ENCODE results near the gene RALGAPA2.

The RALGAPA2 gene

DNA sequence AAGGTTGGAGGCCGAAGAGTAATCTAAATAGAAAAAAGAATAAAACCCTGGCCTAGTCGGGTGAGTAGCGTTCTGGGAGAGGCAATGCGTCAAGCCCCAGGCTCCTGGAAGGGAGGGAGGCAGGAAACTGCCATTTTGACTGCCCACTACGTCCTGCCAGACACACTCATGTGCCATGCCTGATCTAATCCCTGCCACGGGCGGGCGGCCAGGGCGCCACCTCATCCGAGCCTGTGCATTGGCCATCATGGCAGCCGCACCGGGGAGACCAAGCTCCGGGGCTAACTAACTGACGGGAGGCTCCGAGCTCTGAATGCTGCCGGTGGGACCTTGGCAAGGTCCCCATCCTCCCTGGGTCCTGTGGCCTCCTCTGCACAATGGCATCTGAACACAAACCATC, 275.8 kb downstream of the RALGAPA2 start:
- DNase-seq (ENCODE audit: low read depth in 2 of 2): no peak

DNA sequence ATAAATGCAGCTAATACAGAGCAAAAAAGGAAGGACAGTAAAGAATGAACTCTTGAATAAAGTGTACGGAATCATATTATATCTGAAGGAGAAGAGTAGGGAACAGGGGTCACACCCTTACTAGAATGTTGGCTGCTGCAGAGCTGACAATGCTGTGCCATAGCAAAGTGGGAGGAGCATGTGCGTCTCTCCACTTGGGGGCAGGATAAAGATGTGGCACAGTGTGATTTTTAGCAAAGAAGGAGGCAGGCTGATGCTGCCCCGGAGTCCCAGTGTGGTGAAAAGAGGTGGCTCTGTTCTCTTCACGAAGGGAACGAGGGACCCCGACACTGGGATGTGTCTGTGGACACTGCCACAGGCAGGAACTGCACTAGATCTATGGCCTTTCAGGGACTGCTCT, 277.0 kb downstream of the RALGAPA2 start:
- DNase-seq (ENCODE audit: low read depth in 2 of 2): no peak

DNA sequence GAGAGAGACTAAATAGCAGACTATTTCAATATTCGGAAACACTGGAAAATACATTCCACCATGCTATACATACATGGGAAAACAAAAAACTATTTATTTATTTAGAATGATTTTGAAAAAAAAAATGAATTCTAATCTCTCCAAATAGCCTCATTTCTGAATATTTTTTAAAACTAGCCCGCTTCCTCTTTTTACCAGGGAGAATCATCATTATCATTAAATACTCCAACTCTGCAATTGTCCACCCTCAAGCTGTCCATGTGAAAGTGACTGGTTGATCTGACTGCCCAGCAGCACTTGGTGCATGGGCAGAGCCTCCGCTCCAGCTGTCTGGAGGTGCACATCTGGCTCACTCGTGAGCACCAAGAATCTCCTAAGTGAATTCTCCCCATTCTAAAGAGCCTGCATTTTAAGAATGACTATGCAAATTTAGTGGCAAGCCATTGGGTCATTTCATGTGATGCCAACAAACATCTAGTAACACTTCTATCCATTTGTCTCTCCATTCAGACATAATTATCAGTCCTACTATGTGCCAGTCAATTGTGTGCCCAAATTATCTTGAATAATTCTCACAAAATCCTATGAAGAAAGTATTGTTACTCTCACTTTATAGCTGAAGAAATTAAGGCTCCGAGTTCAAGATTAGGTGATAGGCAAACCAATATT, 279.7 kb downstream of the RALGAPA2 start:
- DNase-seq (ENCODE audit: low read depth in 2 of 2): no peak

DNA sequence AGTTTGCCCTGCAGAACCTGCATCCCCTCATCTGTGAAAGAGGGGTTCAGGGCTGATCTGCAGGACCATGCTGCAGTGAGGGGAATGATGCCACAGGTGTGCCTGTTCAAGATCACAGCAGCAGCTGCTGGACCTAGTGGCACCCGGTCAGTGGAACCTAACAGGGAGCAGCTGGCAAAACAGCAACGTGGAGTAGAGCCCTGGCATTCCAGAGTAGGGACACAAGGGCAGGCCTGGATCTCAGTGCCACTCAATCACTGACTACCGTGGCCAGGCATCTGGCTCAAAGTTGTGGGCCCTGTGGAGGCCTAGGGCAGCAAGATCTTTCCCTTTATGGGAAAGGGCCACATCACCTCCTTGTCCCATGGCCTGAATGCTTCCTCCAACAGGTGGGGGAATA, 282.4 kb downstream of the RALGAPA2 start:
- DNase-seq (ENCODE audit: low read depth in 2 of 2): no peak

DNA sequence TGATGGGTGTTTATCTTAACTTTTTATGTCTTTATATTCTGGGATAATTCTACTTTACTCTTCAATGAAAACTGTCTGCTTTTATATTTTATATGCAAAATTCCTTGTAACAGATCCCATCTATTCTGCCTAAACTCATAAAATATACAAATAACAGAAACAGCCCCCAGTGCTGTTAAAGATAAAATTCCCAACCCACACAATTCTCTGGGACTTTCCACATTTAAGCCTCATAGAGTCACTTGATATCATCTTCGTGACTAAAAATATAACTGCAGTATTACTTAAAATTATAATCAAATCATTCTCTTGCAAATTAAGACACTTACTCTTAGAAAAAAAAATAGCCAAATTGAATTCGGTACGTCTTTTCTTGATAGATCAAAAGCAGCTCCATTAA, 284.4 kb downstream of the RALGAPA2 start:
- DNase-seq (ENCODE audit: low read depth in 2 of 2): no peak

DNA sequence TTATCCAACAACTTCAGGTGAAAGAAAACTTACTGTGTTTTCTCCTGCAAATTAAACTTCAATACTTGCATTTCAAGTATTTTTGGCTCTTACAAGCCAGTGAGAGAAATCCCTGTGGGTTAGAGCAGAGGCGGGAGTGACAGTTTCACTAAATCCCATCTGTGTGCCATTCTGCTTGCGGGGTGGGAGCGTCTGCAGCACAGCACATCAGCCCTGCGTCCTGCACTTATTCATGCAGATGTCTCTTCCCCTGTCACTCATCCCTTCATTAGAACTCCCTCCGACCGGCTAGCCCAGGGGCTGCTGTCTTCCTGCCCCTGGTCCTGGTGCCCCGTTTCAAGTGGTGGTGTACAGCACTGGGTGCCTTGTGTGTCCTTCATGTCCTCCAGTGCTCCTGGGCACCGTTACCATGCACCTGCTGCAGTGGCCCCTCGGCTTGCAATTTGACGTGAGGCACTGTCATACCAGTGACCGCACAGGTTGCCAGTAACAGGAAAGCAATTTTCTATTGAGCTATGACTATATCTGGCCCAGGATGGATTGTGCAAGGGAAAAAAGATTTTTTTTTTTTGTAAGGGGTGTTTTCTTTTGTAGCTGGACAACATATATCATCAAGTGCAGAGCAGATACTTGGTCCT, 285.1 kb downstream of the RALGAPA2 start:
- no peak for DNase-seq (ENCODE audit: low read depth in 2 of 2)

DNA sequence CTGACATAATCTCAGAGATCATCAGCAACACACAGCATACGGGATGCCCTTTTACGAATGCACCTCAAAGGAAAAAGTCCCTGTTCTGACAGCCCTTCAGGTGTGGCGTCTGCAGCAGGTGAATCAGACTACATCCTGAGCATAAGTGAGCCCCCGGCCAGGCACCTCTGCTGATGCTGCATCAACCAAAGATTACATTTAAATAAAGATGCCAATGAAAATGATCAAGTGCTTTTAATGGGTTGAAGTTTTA, 285.9 kb downstream of the RALGAPA2 start:
- no peak for DNase-seq (ENCODE audit: low read depth in 2 of 2)

DNA sequence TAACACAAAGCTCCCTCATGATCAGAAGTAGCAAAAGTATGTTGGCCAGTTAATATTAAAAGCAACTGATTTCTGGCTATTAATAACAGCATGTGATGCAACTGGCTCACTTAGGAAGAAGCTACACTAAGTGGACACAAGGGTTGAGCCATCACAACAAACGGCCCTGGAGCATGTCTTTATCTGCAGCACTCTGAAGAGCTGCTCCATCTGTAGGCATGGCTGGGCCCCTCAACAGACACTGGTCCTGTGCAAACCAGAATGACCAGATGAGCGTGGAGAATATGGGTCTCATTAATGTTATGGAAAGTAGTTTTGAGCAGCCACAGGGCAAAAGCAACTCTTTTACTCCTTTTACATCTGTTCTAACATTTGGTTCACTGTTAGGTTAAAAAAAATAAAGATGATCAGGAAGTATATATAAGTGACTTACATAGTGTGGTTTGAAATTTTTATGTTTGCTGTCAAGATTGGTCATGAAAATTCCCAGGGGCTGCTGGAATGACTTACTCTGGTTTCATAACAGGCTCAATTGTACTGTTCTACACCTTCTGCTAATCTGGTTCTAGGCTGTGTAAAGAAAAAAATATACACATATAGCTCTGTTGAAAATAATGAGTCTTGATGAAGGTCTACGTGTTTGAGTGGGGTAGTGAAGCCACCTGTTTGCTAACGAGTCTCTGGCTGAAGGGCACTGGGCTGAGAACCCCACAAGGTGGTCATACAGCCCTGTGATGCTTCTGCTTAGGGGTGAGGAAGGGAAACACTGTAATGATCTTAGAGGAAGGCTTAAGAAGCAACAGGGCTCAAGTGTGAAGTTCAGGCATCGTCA, 286.4 kb downstream of the RALGAPA2 start:
- DNase-seq (ENCODE audit: low read depth in 2 of 2): no peak

DNA sequence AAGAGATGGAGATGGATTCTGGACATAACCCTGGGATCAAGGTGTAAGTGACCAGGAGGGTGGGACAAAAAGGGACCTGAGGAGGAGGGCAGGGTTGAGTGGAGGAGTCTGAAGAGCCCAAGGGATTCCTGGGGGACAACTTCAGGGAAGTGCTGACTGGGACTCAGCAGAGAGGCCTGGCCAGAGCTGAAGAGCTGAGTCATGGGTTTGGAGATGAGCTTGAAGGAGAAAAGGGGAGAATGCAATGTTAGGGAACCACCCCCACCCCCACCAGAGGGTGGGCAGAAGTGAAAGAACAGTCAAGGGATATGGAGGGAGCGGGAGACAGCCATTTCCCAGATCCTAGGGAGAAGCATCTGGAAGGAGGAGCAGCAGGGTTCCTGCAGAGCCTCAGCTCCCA, 289.3 kb downstream of the RALGAPA2 start:
- DNase-seq (ENCODE audit: low read depth in 2 of 2): no peak

DNA sequence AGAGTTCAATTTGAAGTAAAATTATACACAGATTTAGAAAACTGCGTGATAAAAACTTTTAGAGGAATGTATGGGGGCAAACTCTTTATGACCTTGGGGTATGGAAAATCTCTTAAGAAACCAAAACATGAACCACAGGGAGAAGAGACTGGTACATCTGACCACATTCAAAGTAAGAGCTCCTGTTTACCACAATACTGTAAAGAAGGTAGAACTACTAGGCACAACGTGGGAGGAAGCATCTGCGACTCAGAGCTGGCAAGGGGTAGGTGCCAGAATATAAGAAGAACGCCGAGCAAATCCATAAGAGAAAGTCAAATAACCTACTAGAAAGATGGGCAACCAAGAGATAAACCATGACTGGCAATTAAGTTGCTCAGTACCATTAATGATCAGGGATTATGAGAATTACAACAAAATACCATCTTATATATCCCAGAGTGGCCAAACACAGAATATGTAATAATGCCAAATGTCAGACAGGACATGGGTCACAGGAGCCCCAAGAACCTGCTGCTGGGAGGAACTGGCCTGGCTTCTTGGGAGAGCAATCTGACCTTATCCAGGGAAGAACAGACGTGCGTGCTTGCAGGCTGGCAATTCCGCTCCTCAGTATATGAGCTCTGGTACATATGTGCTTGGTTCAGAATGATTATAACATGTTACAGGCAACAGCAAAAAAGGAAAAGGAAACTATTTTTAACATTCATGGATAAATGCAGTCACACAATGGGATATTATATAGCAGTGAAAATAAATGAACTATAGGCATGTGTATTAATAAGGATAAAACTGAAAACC, 294.4 kb downstream of the RALGAPA2 start:
- peak in 1 of 2 donors; percentile 18 for DNase-seq (ENCODE audit: low read depth in 2 of 2)

DNA sequence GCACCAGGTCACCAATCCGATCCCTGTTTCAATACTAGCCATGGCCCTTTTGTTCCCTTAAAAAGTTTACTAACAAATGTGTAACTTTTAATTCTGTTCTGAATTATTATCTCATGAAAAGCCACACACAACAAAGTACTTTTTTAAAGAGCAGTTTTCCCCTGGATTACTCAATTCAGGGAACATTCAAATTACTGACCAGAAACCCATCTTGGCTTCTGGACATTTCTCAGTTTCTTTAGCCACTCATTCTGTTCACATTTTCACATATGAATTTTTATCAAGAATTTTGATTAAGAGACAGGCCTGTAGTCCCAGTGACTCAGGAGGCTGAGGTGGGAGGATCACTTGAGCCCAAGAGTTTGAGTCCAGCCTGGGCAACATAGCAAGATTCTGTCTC, 297.1 kb downstream of the RALGAPA2 start:
- no peak for DNase-seq (ENCODE audit: low read depth in 2 of 2)

DNA sequence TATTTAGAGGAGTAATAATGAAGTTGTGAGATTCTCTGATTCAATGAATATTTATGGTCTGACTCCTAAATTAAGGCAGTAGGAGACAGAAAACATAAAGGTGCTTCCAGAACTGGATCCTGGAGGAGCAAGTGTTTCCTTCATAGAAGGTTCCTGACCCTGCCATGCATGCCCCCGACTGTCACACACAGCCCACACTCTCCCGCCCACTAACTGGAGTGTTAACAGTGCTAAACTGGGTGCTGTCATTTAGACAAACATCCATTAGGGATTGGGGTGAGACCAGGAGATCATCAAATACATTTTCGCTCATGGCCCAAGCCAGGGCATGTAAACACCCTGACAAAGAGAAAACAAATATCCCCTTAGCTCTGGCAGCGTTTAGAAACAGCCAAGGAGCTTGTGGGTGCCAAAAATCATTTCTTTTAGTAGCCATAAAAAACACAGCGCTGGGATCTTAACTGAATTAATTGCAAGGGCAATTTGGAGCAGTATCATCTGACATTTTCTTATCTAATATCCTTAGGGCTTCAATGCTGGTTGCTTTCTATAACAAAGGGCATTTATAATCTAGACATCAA, 297.7 kb downstream of the RALGAPA2 start:
- no peak for DNase-seq (ENCODE audit: low read depth in 2 of 2)

DNA sequence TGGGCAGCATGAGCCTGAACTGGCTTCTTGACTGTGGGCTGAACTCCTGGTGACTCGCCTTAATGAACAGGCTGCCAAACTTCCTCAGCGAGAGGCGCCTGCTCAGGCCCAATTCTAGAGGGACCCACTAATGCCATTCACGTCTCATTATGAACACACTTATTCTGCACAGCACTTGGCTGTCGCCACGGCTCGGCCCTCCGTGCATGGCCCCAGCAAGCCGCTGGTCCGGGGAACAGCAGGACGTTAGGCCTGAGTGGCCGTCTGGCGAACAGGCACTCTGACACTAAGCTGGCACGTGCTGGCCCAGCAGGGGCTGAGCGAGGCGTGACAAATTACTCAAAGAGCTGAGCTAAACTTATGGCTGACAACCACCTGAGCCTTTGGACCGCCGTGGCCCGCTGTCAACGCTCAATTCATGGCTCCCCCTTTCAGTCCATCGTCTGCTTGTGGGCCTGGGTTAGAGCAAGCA, 298.6 kb downstream of the RALGAPA2 start:
- no peak for DNase-seq (ENCODE audit: low read depth in 2 of 2)

DNA sequence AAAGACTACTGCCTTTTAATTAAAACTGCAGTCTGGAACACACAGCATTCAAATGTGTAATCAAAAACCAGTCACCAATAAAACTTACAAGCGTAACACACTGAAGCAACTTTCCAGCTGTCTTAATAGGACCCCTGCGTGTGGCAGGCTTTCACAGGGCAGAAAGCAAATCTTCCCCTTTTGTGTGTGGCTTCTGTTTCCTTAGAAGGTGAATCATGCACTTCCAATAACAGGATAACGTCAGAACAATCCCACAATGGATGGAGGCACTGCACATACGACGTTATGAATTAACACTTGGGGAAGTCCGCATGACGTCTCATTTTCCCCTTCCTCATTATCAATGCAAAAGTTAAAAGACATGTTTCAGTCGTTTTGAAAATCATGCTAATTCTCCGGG, 299.7 kb downstream of the RALGAPA2 start:
- DNase-seq (ENCODE audit: low read depth in 2 of 2): peak; percentile 13 to 41

DNA sequence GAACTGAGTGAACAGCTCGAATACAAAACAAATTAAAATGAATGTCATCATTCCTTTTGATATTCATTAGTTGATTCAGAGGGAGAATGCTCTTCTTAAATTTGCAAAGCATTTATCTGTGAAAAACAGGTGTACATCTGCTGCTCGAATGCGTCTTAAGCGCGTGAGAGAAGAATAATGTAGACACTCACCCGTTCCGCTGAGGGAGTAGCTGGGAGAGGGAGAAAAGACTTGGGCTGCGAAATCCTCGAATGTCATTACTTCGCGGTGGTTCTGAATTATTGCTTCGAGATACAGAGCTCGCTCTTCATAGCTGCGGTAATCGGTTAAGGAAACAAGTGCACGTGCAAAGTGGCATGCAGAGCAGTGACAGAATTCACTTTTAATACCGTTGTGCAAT, 300.6 kb downstream of the RALGAPA2 start:
- no peak for DNase-seq (ENCODE audit: low read depth in 2 of 2)

DNA sequence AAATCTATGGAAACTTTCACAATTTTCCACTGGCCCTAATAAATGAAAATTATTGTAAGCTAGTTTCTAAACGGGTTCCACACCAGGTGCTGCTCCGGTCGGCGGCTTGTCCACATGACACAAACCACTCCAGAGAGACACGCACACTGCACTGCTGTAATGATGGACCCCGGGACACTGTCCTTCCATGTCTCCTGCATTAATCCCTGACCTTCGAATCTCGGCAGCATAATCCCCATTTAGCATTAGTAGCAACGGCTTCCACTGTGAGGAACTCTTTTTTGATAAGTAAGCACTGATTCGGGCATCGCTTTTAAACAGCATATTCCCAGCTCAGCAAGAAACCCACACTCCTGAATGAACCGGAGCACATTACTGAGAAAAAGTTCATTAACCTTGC, 301.0 kb downstream of the RALGAPA2 start:
- DNase-seq (ENCODE audit: low read depth in 2 of 2): no peak

DNA sequence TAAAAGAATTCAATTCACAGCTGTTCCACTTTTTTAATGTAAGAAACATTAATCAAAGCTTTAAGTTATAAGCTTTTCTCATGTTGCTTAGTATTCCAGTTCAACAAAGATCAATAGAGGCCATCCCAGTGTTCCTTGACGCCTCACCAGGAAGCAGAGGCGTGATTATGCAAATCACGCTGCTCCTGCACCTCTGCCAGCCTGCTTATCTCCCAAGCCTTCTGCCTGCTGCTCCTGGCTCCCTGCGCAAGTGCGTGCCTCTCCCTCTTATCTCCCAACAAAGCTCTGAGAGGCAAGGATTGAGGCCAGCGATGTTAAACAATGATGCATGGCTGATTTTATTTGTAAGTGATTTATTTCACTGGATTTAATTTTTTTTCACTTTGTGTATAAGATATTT, 301.8 kb downstream of the RALGAPA2 start:
- DNase-seq (ENCODE audit: low read depth in 2 of 2): no peak

DNA sequence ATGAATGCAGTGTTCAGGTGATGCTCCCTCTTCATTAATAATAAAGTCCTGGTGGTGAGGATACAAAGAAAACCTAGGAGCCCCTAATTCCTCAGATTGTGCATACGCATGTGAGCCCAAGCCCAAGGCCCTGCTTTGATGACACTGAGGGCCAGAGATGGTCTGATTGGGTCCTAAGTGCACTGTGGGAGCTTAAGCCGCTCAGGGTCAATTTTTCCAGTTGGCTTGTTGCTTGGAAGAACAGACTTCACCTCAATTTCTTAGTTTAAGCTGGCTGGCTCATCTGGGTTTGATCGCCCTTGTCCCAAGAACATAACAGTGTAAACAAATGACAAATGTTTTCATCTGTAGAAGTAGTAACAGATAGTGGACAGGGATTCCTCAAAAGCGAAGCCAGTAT, 303.1 kb downstream of the RALGAPA2 start:
- DNase-seq (ENCODE audit: low read depth in 2 of 2): no peak

DNA sequence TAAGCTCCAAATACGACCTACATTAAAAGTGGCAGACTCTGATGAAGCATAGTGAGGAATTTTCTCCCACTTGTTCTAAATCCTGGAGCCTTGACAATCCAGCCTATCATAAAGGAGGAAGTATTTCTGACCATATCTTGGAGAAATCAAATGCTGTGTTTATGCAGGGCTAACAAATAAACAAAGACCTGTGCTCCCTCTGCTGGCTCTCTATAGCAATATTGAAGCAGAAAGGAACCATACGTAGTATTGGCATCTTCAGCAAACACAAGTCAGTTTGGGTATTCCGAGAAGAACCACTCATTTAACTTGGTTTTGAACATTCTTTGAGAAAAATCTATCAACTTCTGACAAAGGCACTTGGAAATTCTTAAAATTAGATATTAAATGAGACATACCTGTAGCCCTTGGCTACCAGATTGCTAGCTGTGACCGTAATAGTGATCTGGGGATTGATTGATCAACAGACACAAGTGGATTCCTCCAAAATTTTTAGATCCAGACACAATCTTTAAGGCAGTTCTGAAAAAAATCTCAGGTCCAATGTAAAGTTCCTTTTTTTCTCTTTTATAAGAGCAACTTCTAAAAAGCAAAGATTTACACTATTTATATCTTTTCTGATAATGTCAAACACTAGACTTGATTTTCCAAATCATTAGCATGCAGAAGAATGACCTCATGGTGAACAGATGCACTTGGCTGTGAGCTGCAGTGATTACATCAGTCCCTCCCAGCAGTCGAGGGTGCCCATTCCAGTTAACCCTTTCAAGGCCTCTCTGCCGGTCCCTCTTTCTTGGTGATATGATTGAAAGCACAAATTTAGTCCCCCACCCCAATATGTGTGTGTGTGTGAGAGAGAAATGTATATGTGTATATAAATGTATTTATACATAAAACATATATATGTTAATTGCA, 304.3 kb downstream of the RALGAPA2 start:
- no peak for DNase-seq (ENCODE audit: low read depth in 2 of 2)

DNA sequence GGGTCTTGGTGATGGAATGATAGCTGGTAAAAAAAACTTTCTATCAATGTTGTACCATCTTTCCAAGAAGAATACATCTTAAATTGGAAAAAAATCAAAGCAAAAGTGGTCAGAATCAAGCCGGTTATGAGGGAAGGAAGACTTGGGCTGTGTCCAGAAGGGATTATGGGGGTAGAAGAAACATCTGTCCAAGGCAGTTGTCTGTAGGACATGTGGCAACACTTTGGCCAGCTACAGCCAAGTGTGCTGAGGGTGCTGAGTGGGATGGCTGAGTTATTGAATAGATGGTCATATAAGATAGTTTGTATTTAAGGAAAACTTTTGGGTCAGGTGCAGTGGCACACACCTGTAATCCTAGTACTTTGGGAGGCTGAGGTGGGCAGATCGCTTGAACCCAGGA, 306.1 kb downstream of the RALGAPA2 start:
- DNase-seq (ENCODE audit: low read depth in 2 of 2): no peak

DNA sequence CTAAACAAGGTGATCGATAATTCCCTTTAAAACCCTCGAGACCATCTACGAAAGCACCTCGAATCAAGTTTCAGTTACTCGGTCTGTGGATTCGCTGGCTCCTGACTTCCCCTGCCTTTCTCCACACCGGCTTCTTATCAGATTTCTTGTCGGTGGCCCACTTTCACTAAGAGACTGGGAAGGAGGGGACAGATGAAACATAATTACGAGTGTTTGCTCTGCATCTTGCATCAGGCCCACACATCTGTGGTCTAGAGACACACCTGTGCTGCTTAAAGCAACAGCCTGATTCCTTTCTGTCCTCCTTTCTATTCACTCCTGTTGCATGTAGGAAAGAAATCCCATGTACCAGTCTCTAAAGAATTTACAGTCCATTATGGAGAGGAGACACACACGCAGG, 306.8 kb downstream of the RALGAPA2 start:
- no peak for DNase-seq (ENCODE audit: low read depth in 2 of 2)
